Lower lobe of right lung (tissue), 2 donors: Measurements from ENCODE around the gene CST8. TPM values are rescaled to one million over a fixed set of nuclear protein-coding genes. Genes with fewer than 3 reads are reported as not detected.

ENCODE experiments used
- ATAC-seq, 2 donors: fragments of 200-7000 bp; cut with Tn5 transposase; one replicate each; pipeline ENCODE4 v1.9.1; 2020 to 2022; ENCODE audit warnings: mild to moderate bottlenecking in 2 of 2, moderate library complexity in 2 of 2
- DNase-seq: peaks from one replicate; pipeline ENCODE4 v3.0.0-alpha.2; 2020
- H3K27ac ChIP-seq: fragments of 200-600 bp; one replicate; pipeline ENCODE4 v1.8.0; 2022
- H3K27me3 ChIP-seq: fragments of 200-600 bp; one replicate; pipeline ENCODE4 v1.8.0; 2022; ENCODE audit warnings: low read depth
- H3K36me3 ChIP-seq: fragments of 200-600 bp; one replicate; pipeline ENCODE4 v1.8.0; 2022; ENCODE audit warnings: mild to moderate bottlenecking
- H3K4me1 ChIP-seq: fragments of 200-600 bp; one replicate; pipeline ENCODE4 v1.8.0; 2022
- H3K4me3 ChIP-seq: fragments of 200-600 bp; one replicate; pipeline ENCODE4 v1.8.0; 2022; ENCODE audit warnings: mild to moderate bottlenecking
- H3K9me3 ChIP-seq: fragments of 200-600 bp; one replicate; pipeline ENCODE4 v1.8.0; 2022
- intact Hi-C: fragments of 100-400 bp; cut with DNase I; formaldehyde crosslinking; loops from one replicate; pipeline ENCODE4 v1.11.0; 2022
- total RNA-seq: library from RNA; stranded (reverse); fragmentation: NEBNext Ultra II Directional; extraction: Animal tissue kit (Norgen Biotek cat#: 25700); gene quantifications from one replicate; pipeline ENCODE4 v1.2.1, GENCODE V29; 2021
- TF ChIP-seq, protein P1 (sequence below): fragments of 200-600 bp; IDR thresholded peaks from one replicate; pipeline ENCODE4 v1.8.0; 2022; ENCODE audit warnings: antibody characterized with exemption, mild to moderate bottlenecking
- donor health status: DM: no; HTN: yes; CAD: no; lungs with severe emphysema.

CST8 gene
- total RNA-seq, 1 donor from 2014 or later: not detected

DNA sequence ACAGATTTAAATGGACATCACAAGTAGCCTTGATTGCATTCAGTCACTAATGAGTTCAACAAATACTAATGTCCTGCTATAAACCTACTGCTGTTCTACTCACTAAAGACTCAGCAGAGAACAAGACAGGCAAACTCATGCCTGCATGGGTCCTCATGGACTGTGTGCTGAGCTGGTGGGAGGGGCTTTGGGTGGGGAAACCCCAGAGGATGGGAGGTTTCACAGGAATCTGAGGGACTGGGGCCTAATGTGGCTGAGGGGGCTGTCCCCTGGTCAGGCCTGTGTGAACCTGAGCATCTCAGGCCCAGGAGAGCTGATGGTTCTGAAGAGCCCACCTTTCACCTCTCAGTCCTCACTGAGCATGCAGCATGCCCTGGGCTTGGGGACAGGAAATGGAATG is 1.4 kb downstream of the CST8 start:
- DNase-seq (no peak), ATAC-seq (no peak)
- Histone ChIP-seq H3K27ac (no peak overlapping the region), H3K4me3 (no peak overlapping the region), H3K9me3 (no peaks in the 10 kb centered on the region), H3K36me3 (no peaks in the 10 kb centered on the region), H3K4me1 (no peaks in the 10 kb centered on the region), H3K27me3 (no peaks in the 10 kb centered on the region)
- intact Hi-C loops: no loop called here
- TF ChIP-seq, protein P1, sequence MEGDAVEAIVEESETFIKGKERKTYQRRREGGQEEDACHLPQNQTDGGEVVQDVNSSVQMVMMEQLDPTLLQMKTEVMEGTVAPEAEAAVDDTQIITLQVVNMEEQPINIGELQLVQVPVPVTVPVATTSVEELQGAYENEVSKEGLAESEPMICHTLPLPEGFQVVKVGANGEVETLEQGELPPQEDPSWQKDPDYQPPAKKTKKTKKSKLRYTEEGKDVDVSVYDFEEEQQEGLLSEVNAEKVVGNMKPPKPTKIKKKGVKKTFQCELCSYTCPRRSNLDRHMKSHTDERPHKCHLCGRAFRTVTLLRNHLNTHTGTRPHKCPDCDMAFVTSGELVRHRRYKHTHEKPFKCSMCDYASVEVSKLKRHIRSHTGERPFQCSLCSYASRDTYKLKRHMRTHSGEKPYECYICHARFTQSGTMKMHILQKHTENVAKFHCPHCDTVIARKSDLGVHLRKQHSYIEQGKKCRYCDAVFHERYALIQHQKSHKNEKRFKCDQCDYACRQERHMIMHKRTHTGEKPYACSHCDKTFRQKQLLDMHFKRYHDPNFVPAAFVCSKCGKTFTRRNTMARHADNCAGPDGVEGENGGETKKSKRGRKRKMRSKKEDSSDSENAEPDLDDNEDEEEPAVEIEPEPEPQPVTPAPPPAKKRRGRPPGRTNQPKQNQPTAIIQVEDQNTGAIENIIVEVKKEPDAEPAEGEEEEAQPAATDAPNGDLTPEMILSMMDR: no peak

DNA sequence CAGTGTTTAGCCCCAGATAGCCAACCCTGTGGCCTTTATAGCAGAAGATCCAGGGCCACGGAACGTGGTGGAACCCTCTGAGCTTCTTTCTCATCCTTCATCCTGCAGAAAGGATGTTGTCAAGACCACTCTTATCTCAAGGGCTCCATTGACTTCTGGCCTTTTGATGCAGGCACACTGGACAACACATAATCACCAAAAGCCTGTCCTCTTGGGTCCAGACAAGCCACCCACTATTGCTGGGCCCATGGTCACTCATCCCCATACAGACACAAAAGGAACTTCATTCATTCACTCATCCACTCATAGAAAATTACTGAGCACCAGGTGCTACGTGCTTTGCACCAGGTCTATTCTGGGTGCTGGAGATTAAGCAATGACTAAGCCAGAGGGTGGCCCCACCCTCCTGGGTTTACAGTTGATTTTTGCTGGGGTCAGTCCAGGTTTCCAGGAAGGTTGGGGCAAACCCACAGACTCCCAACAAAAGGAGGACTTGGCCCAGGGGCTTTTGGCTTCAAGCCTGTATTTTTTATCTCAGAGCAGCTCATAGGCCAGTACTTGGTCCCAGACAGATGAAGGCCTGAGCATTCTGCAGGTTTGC is 2.4 kb downstream of the CST8 start:
- ATAC-seq (no peak), DNase-seq (no peak)
- no peaks in the 10 kb centered on the region for H3K9me3 ChIP-seq
- H3K4me1 ChIP-seq: no peaks in the 10 kb centered on the region
- H3K36me3 ChIP-seq: no peaks in the 10 kb centered on the region
- TF ChIP-seq, protein P1: no peak
- no peaks in the 10 kb centered on the region for H3K27me3 ChIP-seq
- H3K27ac ChIP-seq: no peak overlapping the region
- intact Hi-C loops: no loop called here
- H3K4me3 ChIP-seq: no peak overlapping the region

DNA sequence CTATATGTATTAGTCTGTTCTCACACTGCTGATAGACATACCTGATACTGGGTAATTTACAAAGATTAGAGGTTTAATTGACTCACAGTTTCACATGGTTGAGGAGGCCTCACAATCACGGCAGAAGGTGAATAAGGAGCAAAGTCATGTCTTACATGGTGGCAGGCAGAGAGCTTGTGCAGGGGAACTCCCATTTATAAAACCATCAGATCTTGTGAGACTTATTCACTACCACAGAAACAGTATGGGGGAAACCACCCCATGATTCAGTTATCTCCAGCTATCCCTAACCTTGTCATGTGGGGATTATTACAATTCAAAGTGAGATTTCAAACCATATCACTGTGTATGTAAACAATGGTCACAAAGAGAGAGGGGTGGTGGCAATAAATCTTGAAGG is 6.6 kb downstream of the CST8 start:
- no peak overlapping the region for H3K4me3 ChIP-seq
- intact Hi-C loops: no loop called here
- ATAC-seq (no peak), DNase-seq (no peak)
- no peaks in the 10 kb centered on the region for H3K36me3 ChIP-seq
- TF ChIP-seq, protein P1: no peak
- H3K27ac ChIP-seq: no peak overlapping the region
- H3K27me3 ChIP-seq: peaks cover 6% of the 10 kb centered on the region
- H3K9me3 ChIP-seq: no peaks in the 10 kb centered on the region
- no peaks in the 10 kb centered on the region for H3K4me1 ChIP-seq

DNA sequence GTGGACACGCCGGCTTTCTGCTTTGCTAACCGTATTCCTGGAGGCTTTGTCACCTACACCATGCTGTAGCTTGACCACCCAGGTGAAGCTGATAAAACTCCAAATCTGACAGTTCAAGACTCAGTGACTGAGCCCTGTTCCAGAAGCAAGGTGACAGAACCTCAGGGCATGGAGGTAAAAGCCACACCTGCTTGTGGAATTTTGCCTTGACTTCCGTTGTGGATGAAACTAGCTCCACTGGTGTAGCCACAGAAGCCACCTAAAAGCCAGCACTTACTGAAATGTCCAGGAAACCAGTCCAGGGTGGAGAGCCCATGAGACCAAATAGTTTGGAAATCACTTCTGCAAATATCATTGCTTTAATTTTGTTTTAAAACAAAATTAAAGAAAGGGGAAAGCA is 11.0 kb downstream of the CST8 start:
- TF ChIP-seq, protein P1: no peak
- intact Hi-C loops: no loop called here
- ATAC-seq: no peak

DNA sequence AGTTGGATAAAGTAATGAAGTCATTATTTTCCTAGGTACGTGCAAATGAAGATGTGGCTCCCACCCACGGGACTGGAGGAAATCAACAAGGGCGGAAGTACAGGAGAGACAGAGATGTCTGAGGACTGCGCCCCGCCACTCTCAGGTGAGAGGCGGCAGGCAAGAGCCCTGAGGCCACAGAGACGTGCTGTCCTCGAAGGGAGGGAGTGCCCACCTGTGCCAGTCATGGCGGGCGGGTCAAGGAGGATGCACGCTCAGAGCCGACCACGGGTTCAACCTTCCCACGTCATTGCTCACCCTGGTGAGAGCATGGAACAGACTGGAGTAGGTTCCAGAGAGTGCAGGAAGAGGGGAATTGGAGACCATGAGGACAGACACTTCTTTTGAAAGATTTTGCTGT is 12.7 kb downstream of the CST8 start:
- Histone ChIP-seq H3K4me1 (no peaks in the 10 kb centered on the region), H3K27me3 (peaks cover 6% of the 10 kb centered on the region), H3K36me3 (no peaks in the 10 kb centered on the region), H3K27ac (no peak overlapping the region), H3K9me3 (no peaks in the 10 kb centered on the region), H3K4me3 (no peak overlapping the region)
- intact Hi-C loops: no loop called here
- no peak for DNase-seq
- TF ChIP-seq, protein P1: no peak
- ATAC-seq: no peak

More for the DNA sequence above, 11.0 kb downstream of the CST8 start:
- H3K27ac ChIP-seq: no peak overlapping the region
- no peak for DNase-seq
- H3K27me3 ChIP-seq: peaks cover 6% of the 10 kb centered on the region
- no peaks in the 10 kb centered on the region for H3K36me3 ChIP-seq
- no peak overlapping the region for H3K4me3 ChIP-seq
- no peaks in the 10 kb centered on the region for H3K4me1 ChIP-seq
- H3K9me3 ChIP-seq: no peaks in the 10 kb centered on the region
